Activated T-helper 1 cell treated with anti-CD3 and anti-CD28 coated beads, Interleukin-2, amount 50 U/mL, for 16 hours (primary cell): ENCODE measurements around the gene FOXI1.
"Not testable (repeated sequence)": the region's sequence is repeated elsewhere in the genome, so short reads cannot be mapped to it uniquely, and the experiment has no call there.

ENCODE experiments used
- DNase-seq, 2 donors: peaks; one replicate each; pipeline ENCODE4 v3.0.0-alpha.2; 2020; ENCODE audit warnings: low read depth in 1 of 2, low spot score in 1 of 2

FOXI1 gene

GRCh38 chr5:170121321-170121720 is 15.6 kb downstream of the FOXI1 start:
- DNase-seq = no peak

- DNase-seq = no peak
Measured at GRCh38 chr5:170126061-170126460, 20.4 kb downstream of the FOXI1 start.

GRCh38 chr5:170126626-170127025 is 20.9 kb downstream of the FOXI1 start:
- DNase-seq = no peak

GRCh38 chr5:170131235-170131634 is 25.5 kb downstream of the FOXI1 start:
- DNase-seq = no peak

GRCh38 chr5:170132269-170132975 is 26.7 kb downstream of the FOXI1 start:
- no peak for DNase-seq

- no peak for DNase-seq
Measured at GRCh38 chr5:170132976-170133448, 27.3 kb downstream of the FOXI1 start.

GRCh38 chr5:170135796-170136490 is 30.2 kb downstream of the FOXI1 start:
- no peak for DNase-seq

- no peak for DNase-seq
Measured at GRCh38 chr5:170136506-170136905, 30.8 kb downstream of the FOXI1 start.

- no peak for DNase-seq
Measured at GRCh38 chr5:170137694-170138214, 32.1 kb downstream of the FOXI1 start.

GRCh38 chr5:170138273-170138672 is 32.6 kb downstream of the FOXI1 start:
- DNase-seq = no peak

GRCh38 chr5:170139786-170140335 is 34.2 kb downstream of the FOXI1 start:
- DNase-seq = no peak

GRCh38 chr5:170141196-170141595 is 35.5 kb downstream of the FOXI1 start:
- DNase-seq = not testable (repeated sequence)

GRCh38 chr5:170141636-170142035 is 35.9 kb downstream of the FOXI1 start:
- DNase-seq = no peak

- no peak for DNase-seq
Measured at GRCh38 chr5:170142196-170142595, 36.5 kb downstream of the FOXI1 start.

GRCh38 chr5:170143091-170143490 is 37.4 kb downstream of the FOXI1 start:
- no peak for DNase-seq

GRCh38 chr5:170143710-170144109 is 38.0 kb downstream of the FOXI1 start:
- DNase-seq = no peak

GRCh38 chr5:170144286-170145023 is 38.8 kb downstream of the FOXI1 start:
- no peak for DNase-seq

- no peak for DNase-seq
Measured at GRCh38 chr5:170145462-170145861, 39.8 kb downstream of the FOXI1 start.

GRCh38 chr5:170147051-170147752 is 41.5 kb downstream of the FOXI1 start:
- DNase-seq = no peak

- no peak for DNase-seq
Measured at GRCh38 chr5:170147753-170148264, 42.1 kb downstream of the FOXI1 start.
